ENCODE data around the gene ADRA2C. TPM values are rescaled to one million over a fixed set of nuclear protein-coding genes. Genes with fewer than 3 reads are reported as not detected.

Gene ADRA2C
- polyA plus RNA-seq, 1 experiment, result not detected

DNA sequence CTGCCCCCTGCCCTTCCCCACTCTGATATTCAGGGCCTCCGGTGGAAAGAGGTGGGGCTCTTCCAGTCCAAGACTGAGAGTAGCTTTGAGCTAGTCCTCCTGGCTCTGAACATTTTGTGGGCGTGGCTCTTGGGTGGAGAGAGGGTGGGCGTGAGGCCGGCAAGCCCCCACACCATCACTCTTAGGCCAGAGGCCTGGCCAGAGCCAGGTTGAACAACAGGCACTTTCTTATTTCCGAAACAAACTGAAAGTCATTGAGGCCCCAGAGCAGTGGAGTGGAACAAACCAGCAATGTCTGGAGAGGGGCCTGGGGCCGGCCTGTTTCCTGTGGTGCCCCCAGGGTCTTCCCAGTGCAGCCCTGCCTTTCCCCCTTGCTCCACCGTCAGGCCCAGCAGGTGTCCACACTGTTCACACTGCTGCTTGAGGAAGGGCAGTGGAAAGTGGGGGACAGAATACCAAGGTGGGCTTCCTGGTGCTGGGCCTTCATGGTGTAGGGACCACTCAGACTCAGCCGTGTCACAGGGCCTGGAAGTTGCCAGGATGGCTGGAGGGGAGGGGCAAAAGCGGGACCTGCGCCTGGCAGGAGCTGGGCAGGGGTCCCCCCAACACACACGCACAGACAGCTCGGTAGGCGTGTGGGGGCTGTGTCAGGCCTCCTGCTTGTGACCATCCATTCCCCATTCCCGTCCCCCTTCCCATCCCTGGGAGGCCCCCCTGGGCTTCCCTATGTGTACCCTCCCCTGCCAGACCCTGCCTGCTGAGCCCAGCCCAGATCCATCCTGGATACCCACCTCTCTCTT is 2.9 kb downstream of the ADRA2C start:
- H3K27me3 ChIP-seq (ENCODE audit: control insufficient read depth, insufficient read depth, low read length), result peaks cover 54% of the 10 kb centered on the region
- peaks cover 4% of the 10 kb centered on the region; the same call in 1 of the 2 replicates for H3K9me3 ChIP-seq (ENCODE audit: control insufficient read depth, insufficient read depth, low read length)
- no peak overlapping the region for H3K4me3 ChIP-seq (ENCODE audit: low read depth, low read length)
- no peak for TF ChIP-seq CTCF (IDR thresholded peaks at IDR 0.05; ENCODE audit: low read depth, low read length)
- POLR2A ChIA-PET, result no interaction called here
- CTCF ChIA-PET, result no interaction called here
- DNase-seq (ENCODE audit: low read depth, low spot score), result no peak
- H3K27ac ChIP-seq (ENCODE audit: low read depth, low read length), result no peak overlapping the region

DNA sequence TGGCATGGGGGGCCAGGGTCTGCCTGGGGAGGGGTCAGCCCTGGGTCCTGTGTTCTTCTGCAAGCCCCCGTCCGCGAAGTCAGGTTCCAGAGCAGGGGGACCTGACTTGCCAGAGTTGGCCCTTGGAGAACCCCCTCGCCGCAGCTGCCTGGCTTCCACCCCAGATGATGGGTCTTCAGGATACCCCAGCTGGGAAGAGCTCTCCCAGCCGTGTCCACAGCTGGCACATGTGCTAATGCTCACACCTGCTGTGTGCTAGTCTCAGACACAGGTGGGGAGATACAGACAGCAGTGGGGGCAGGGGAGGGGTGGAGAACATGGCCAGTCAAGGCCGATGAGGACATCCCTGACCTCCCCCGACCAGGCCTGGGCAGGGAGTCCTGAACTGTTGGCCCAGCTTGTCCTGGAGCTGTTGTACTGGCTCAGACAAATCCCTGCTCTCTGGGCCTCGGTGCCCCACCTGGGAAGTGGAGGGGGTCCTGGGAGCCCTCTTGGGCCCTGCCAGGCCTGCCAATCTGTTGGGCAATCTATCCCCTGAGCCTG is 3.5 kb downstream of the ADRA2C start:
- Histone ChIP-seq H3K9me3 (ENCODE audit: control insufficient read depth, insufficient read depth, low read length) (peaks cover 4% of the 10 kb centered on the region; the same call in 1 of the 2 replicates), H3K4me3 (ENCODE audit: low read depth, low read length) (no peak overlapping the region), H3K27ac (ENCODE audit: low read depth, low read length) (no peak overlapping the region), H3K27me3 (ENCODE audit: control insufficient read depth, insufficient read depth, low read length) (peaks cover 58% of the 10 kb centered on the region)
- ChIA-PET POLR2A (no interaction called here), CTCF (no interaction called here)
- DNase-seq (ENCODE audit: low read depth, low spot score), result no peak
- no peak for TF ChIP-seq CTCF (IDR thresholded peaks at IDR 0.05; ENCODE audit: low read depth, low read length)

- Histone ChIP-seq H3K4me3 (ENCODE audit: low read depth, low read length) (no peak overlapping the region), H3K9me3 (ENCODE audit: control insufficient read depth, insufficient read depth, low read length) (peaks cover 4% of the 10 kb centered on the region; the same call in 1 of the 2 replicates), H3K27ac (ENCODE audit: low read depth, low read length) (no peak overlapping the region), H3K27me3 (ENCODE audit: control insufficient read depth, insufficient read depth, low read length) (peaks cover 59% of the 10 kb centered on the region)
- DNase-seq (ENCODE audit: low read depth, low spot score), result no peak
- POLR2A ChIA-PET, result no interaction called here
- TF ChIP-seq CTCF (IDR thresholded peaks at IDR 0.05; ENCODE audit: low read depth, low read length), result no peak
- CTCF ChIA-PET, result no interaction called here
Observed at GRCh38 chr4:3770323-3771163, 4.4 kb downstream of the ADRA2C start.

DNA sequence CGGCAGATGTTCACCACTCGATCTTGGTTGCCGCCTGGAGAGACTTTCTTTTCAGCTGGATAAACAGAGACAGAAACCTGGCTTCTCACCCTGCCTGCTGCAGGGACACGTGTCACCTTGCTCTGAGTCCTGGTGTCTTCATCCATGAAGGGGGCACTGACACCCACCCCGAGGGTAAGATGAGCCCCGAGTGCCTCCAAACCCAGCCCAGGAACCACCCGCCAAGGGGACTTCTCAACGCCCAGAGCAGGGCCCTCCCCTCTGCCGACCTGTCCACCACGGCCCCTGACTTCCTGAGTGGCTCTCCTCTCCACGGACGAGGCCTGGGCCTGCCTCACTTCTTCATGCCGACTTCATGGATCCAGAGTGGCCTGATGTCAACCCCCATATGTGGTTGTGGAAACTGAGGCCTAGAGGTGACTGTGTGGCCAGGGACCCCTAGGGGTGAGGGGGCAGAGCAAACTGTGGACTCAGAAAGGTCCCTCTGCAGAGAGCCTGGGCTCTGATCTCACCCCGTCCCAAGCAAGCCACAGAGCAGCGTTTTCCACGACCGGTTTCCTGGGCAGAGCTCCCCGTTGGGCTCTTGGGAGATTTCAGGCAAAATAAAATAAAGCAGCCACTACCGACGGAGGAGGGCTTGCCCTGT is 5.1 kb downstream of the ADRA2C start:
- CTCF ChIA-PET, result no interaction called here
- Histone ChIP-seq H3K27ac (ENCODE audit: low read depth, low read length) (no peak overlapping the region), H3K4me3 (ENCODE audit: low read depth, low read length) (no peak overlapping the region), H3K27me3 (ENCODE audit: control insufficient read depth, insufficient read depth, low read length) (peaks cover 59% of the 10 kb centered on the region), H3K9me3 (ENCODE audit: control insufficient read depth, insufficient read depth, low read length) (peaks cover 4% of the 10 kb centered on the region; the same call in 1 of the 2 replicates)
- no peak for DNase-seq (ENCODE audit: low read depth, low spot score)
- TF ChIP-seq CTCF (IDR thresholded peaks at IDR 0.05; ENCODE audit: low read depth, low read length), result no peak
- POLR2A ChIA-PET, result no interaction called here

Data from AG04450 (cell line).